Ishikawa (cell line): ENCODE measurements around the gene KIF26B.

Source experiments
- CEBPB ChIP-seq: IDR thresholded peaks from 2 replicates; pipeline ENCODE4 v1.6.1; 2012
- CREB1 ChIP-seq: IDR thresholded peaks from 2 replicates; pipeline ENCODE4 v1.6.1; 2012; ENCODE audit warnings: low read depth
- EGR1 ChIP-seq: IDR thresholded peaks from 2 replicates; pipeline ENCODE4 v1.6.1; 2012
- EP300 ChIP-seq: IDR thresholded peaks from 2 replicates; pipeline ENCODE4 v1.6.1; 2012; ENCODE audit warnings: borderline replicate concordance
- FOXM1 ChIP-seq: IDR thresholded peaks from 2 replicates; pipeline ENCODE4 v1.6.1; 2012; ENCODE audit warnings: low read depth, borderline replicate concordance
- NFIC ChIP-seq: IDR thresholded peaks from 2 replicates; pipeline ENCODE4 v1.6.1; 2012
- RAD21 ChIP-seq: IDR thresholded peaks from 2 replicates; pipeline ENCODE4 v1.6.1; 2012; ENCODE audit warnings: low read depth
- TAF1 ChIP-seq: IDR thresholded peaks from 2 replicates; pipeline ENCODE4 v1.6.1; 2012; ENCODE audit warnings: low read depth, mild to moderate bottlenecking
- TCF12 ChIP-seq: IDR thresholded peaks from 2 replicates; pipeline ENCODE4 v1.6.1; 2012; ENCODE audit warnings: low read depth
- YY1 ChIP-seq: IDR thresholded peaks from 2 replicates; pipeline ENCODE4 v1.6.1; 2012; ENCODE audit warnings: low read depth
- TF ChIP-seq, protein P1 (sequence below): IDR thresholded peaks from 2 replicates; pipeline ENCODE4 v1.6.1; 2012
- TF ChIP-seq, protein P2 (sequence below): IDR thresholded peaks from 2 replicates; pipeline ENCODE4 v1.6.1; 2012; ENCODE audit warnings: low read depth, mild to moderate bottlenecking

DNA sequence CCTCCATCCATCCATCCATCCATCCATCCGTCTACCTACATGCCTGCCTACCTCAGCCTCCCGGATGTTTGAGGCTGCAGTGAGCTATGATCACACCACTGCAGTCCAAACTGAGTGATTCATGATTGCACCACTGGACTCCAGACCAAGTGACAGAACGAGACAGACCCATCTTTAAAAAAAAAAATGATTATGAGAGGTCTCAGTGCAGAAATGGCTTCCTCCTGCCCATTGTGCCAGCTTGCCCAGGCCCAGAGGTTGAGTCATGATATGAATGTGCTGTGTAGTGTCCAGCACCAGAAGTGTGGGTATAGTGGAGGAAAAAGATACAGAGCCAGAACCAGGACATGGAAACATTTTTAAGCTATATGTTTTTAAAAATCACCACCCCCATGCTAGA, 149.9 kb downstream of the KIF26B start:
- TF ChIP-seq FOXM1 (no peak), RAD21 (no peak), YY1 (no peak), EP300 (no peak), TAF1 (no peak), CEBPB (no peak), EGR1 (no peak), CREB1 (no peak), TCF12 (no peak), NFIC (no peak)
- TF ChIP-seq, protein P1, sequence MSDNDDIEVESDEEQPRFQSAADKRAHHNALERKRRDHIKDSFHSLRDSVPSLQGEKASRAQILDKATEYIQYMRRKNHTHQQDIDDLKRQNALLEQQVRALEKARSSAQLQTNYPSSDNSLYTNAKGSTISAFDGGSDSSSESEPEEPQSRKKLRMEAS = no peak
- TF ChIP-seq, protein P2, sequence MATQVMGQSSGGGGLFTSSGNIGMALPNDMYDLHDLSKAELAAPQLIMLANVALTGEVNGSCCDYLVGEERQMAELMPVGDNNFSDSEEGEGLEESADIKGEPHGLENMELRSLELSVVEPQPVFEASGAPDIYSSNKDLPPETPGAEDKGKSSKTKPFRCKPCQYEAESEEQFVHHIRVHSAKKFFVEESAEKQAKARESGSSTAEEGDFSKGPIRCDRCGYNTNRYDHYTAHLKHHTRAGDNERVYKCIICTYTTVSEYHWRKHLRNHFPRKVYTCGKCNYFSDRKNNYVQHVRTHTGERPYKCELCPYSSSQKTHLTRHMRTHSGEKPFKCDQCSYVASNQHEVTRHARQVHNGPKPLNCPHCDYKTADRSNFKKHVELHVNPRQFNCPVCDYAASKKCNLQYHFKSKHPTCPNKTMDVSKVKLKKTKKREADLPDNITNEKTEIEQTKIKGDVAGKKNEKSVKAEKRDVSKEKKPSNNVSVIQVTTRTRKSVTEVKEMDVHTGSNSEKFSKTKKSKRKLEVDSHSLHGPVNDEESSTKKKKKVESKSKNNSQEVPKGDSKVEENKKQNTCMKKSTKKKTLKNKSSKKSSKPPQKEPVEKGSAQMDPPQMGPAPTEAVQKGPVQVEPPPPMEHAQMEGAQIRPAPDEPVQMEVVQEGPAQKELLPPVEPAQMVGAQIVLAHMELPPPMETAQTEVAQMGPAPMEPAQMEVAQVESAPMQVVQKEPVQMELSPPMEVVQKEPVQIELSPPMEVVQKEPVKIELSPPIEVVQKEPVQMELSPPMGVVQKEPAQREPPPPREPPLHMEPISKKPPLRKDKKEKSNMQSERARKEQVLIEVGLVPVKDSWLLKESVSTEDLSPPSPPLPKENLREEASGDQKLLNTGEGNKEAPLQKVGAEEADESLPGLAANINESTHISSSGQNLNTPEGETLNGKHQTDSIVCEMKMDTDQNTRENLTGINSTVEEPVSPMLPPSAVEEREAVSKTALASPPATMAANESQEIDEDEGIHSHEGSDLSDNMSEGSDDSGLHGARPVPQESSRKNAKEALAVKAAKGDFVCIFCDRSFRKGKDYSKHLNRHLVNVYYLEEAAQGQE = no peak
